Activated T-cell treated with anti-CD3 and anti-CD28 coated beads for 4 hours (primary cell): Measurements from ENCODE around the gene ARGLU1.
"Not testable (repeated sequence)": the region's sequence is repeated elsewhere in the genome, so short reads cannot be mapped to it uniquely, and the experiment has no call there.

Source experiments
- DNase-seq: peaks from one replicate; pipeline ENCODE4 v3.0.0-alpha.2; 2020

ARGLU1 gene, protein sequence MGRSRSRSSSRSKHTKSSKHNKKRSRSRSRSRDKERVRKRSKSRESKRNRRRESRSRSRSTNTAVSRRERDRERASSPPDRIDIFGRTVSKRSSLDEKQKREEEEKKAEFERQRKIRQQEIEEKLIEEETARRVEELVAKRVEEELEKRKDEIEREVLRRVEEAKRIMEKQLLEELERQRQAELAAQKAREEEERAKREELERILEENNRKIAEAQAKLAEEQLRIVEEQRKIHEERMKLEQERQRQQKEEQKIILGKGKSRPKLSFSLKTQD

DNA sequence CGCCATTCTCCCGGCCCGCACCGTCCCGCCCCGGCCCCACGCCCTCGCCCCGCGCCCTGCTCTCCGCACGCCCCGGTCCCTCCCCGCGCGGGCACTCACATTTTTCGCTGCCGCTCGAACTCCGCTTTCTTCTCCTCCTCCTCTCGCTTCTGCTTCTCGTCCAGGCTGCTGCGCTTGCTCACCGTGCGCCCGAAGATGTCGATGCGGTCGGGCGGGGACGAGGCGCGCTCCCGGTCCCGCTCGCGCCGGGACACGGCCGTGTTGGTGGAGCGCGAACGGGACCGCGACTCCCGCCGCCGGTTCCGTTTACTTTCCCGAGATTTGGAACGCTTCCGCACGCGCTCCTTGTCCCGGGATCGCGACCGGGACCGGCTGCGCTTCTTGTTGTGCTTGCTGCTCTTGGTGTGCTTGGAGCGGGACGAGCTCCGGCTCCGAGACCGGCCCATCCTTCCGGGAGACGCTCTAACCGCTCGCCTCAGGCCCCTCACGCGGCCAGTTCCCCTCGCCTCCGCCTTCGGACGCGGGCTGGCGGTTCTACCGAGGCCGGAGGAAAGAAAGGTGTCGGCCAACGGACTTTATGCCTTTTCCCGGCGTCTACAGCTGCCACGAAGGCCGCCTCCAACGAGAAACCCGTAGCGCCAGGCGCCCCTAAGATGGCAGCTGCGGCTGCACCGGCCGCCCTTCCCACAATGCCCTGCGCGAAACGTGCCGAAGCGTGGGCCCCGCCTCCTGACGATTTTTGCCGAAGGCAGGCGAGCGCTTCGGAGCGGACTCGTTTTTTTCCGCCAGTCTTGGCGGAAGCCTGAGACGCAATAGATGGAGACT, at the start of gene ARGLU1:
Gene ARGLU1, minus strand, starts transcription at position 664 of the 825 bp plus-strand sequence. Its CDS starts 218 bp downstream, at position 446.
- peak; percentile 97 for DNase-seq

DNA sequence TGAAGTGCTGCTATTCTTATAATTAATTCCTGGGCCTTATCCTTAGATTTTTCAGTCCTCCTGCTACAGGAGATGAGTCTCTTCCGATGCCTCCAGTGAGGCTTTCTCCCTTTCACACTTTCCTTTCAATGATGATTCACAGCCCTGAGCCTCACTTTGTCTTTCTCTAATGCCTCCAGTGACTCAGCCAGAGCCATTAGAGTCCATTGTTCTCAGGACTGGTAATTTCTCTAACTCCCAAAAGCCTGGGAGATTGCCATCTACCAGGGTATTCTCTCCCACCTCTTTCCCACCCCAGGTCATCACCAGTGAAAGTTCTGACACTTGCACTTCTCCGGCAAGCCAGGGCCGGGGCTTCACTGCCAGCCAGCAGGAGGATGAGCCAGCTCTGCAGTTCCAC, 49.6 kb upstream of the ARGLU1 start:
- no peak for DNase-seq

DNA sequence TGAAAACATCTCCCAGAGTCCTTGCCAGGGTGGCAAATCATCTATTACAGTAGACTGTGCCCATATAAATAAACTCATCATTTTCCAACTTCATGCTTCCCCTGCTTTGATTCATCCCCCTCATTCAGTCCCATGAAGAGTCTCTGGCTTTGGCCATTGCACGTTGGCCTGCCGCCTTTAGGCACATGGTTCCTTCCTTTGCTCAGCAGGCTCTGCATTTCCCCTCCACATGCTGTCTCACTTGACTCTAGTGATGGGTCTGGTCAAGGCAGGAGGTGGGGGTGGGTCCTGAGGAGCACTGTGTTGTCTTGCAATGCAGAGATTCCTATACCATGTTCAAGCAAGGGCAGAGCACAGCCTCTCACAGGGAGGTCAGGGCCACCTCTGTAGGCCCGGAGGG, 48.8 kb upstream of the ARGLU1 start:
- no peak for DNase-seq

DNA sequence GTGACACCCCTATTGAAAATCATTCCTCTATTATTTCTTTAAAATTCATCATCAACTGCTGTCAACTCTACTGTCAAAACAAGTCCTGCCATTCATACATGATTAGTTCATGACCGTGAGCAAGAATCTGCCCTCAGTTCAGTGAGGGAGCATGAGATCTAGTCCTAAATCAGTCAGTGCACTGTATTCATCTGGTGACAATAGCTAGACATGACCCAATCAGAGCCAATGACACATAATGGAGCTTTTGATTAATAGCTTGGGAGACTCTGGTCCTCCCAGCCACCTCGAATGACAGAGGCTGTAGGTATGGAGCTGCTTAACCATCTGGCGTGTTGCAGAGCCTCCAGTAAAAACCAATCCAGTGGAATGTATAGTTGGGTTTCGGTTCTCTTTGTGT, 46.9 kb upstream of the ARGLU1 start:
- no peak for DNase-seq

DNA sequence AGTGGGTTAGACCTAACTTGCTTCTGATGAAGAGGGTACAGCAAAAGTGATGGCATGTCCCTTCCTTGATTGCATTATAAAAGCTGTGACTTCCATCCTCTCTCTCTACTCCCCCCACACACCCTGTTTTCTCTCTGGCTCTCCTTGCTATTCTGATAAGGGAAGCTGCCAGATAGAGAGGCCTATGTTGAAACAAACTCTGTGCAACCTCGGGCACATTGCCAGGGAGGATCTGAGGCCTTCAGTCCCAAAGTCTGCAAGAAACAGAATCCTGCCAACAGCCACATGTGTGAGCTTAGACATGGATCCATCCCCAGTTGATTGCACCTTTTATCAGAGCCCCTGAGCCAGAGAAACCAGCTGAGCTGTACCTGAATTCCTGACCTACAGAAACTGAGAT, 44.8 kb upstream of the ARGLU1 start:
- DNase-seq = no peak

DNA sequence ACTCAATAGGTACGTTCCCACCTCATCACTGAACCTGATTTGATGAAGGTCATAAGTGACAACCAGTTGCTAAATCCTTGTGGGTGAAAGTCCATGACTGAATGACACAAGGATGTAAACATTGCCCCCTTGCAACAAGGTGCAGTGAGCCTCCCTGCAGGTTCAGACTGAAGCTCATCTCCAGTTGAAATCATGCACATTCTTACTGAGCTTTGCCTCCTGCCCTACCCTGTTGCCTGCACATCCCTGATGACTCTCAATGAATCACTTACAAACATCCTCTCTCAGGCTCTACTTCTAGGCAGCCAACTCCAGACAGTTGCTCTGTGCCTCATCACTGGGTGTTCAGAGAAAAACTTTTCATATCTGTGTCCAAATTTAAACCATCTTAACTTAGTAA, 42.5 kb upstream of the ARGLU1 start:
- no peak for DNase-seq

DNA sequence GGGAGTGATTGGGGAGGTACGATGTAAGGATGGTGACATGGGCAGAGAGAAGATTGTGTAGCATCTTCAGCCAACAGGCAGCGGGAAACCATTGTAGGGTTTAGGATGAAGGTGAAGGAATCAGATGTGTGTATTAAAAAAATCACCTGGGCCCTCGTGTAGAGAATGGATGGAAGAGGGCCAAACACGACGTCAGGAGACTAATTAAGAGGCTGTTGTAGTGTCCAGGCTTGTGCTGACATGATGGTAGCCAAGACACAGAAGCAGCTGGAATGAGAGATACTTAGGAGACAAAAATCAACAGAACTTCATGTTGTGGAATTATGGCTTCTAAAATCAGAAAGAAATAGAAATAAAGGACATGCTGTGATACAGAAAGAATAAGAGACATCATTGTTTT, 41.2 kb upstream of the ARGLU1 start:
- DNase-seq = no peak

DNA sequence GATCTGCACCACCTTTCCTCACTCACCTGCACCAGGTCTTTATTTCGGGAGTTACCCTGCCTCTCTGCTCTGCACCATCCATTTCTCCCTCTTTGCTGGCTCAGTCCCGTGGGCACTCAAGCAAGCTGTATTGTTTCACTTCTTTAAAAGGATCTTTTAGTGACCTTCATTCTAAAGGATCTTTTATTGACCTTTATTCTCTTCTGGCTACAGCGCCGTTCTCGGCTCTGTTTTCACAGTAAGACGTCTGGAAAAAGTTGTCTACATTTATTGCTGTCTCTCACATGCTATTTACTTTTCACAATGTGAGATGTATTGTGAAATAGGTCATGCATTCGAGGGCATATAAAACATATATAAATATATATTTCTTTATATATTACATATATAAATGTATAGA, 35.6 kb upstream of the ARGLU1 start:
- no peak for DNase-seq

DNA sequence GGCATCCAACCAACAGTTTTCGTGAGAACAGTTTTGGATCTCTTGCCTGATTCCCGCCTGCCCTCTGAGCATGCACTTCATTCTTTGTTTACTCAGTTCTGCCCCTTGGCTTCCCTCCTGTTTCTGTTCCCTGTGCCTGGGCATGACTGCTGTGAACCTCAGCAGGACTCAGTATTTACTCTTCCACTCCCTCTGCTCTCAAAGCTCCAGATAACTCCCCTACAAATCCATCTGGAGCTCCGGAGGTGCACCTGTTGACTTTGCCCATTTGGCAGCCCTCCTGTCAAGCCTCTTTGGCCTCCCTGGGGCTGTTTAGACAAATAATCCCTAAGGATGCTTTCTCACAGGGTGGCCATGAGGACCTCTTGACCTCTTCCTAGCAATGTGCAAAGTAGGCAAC, 34.2 kb upstream of the ARGLU1 start:
- DNase-seq = no peak

DNA sequence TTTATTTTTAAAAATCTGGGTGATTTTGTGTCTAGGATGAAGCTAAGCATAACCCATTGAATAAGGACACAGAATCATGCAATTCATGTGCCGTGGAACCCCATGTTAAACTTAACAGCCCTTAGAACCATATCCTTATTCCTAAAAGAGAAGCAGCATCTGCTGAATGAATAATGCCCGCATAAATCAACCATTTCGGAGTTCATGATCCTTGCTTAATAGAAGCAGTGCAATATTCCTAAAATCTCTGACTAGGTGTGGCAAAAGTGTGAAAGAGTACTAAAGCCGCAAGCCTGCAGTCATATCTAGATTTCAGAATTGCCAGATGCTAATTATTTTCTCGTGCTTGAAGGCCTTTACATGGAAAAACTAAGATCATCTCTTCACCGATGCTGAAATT, 33.6 kb upstream of the ARGLU1 start:
- no peak for DNase-seq

DNA sequence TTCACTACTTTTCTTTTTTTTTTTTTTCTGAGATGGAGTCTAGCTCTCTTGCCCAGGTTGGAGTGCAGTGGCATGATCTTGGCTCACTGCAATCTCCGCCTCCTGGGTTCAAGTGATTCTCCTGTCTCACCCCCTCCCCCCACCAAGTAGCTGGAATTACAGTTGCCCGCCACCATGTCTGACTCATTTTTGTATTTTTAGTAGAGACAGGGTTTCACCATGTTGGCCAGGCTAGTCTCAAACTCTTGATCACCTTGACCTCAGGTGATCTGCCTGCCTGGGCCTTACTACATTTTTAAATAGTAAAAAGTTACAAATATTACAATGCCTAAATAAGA, 32.8 kb upstream of the ARGLU1 start:
- not testable (repeated sequence) for DNase-seq

DNA sequence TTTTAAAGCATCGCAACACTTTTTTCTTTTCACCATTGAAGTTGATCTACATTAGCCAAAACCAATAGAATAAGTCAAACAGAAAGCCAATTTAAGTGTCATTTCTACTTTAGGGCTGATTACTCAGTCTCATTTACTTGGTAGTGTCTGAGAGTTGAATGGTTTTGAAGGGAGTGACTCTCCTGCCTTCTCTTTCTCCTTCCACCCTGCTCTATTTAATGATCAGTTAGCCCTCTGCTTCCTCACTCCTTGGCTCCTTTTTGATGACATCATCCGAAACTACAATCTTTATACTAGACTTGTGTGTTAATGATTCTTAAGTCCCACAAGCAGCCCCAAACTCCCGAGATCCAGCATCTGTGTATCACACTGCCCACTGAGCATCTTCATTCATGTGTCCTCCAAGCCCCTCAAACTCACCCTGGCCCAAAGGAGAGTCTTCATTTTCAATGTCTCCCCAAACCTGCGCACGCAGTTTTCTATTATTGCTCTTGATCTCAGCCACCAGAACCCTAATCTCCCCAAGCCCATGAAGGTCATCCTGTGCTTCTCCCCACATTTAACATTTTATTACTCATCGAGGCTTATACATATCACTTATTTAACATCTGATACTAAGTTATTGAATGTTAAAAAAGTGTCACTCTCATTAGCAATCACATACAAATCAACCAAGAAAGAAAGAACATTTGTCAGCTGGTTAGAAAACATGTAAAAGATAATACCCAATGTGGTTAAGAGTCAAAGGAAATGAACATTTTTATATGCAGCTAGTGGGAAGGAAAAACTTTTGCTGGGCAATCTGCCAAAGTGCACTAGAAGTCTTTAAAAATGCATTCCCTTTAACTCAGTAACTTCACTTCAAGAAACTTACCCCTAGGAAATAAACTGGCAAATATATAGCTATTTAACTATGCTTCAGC, 32.2 kb upstream of the ARGLU1 start:
- no peak for DNase-seq

DNA sequence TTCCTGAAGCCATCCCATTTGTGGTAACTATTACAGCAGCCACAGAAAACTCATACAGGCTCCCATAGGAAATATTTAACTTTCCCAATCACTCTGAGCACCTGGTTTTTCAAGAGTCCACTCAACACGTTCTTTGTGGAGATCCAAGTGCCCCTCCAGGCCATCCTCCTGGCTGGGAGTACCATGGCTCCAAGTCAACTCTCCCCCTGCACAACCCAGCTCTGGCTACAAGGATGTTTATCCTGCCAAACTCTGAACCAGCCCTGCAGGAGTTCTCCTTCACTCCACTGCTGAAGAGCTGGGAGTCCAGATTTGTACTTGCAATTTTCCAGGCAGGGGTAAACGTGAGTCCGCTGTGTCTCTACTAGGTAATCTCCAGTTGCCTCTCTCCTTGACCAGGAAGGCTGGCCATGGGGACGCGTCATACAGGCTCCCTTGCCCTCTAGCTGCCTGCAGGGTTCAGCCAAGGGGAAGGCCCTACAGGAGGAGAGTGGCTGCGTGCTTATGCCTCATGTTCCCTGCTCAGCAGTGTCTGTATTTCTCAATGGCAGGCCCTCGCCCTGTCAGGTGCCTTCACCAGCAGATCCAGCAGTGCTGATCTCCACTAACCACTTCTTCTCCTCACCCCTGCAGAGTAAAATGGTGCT, 29.9 kb upstream of the ARGLU1 start:
- DNase-seq = no peak

DNA sequence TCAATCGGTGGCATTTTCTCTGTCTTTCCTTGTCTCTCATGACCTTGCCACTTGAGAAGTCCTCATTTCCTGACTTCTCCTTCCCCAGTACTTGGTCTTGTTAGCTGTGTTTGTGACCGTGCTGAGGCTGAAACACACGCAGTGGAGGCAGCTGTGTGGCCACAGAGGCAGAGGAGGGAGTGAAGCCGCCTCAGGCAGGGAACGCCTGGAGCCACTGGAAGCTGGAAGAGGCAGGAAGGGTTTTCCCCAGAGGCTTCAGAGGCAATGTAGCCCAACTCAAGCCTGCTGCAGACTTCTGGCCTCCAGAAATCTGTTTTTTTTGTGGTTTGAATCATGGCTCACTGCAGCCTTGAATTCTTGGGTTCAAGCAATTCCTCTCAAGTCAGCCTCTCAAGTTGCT, 29.2 kb upstream of the ARGLU1 start:
- DNase-seq = no peak

DNA sequence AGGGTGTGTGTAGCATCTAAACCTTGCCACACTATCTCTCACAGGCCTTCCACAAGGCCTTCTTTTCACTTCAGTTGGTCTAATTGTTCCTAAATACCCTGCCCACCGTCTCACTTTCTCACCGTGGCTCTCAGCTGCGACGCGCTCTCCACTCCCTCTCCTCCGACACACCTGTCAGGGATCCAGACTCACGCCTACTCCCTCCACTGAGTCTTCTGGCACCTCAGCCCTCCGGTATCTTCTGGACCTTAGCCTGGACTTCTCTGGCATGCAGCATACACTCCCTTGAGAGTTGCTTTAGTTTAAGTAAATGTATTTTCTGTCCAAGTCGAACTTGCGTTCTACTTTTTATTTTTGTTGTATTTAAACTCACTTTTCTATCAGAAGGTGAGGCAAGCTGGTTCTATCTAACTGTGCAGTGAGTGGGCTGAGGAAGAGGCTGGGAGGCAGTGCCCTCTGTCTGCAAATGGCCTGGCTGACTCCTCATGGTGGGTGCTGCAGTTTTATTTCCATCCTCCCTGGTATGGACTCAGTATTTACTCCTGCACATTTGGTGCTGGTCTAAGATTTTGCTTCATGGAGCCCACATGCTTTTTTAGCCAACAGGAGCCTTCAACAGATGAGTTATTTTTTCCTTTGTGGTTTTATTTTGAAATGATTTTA, 28.5 kb upstream of the ARGLU1 start:
- no peak for DNase-seq

DNA sequence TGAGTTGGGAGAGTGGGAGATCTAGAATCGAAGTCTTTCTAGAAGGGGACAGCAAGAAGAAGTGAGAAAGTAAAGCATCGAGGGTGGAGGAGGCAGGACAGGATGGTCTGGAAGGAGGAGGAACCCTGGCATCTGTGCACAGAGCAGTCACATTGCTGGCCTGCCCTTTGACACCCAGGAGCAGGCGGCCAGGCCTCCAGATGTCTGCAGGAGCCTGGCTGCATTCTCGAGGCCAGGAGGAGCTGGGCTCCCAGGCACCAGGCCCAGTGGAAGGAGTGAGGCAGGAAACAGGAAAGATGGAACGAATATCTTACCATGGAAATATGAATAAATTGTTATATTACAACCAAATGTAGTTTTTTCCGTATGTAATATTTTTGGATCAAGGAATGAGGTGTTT, 27.7 kb upstream of the ARGLU1 start:
- no peak for DNase-seq

DNA sequence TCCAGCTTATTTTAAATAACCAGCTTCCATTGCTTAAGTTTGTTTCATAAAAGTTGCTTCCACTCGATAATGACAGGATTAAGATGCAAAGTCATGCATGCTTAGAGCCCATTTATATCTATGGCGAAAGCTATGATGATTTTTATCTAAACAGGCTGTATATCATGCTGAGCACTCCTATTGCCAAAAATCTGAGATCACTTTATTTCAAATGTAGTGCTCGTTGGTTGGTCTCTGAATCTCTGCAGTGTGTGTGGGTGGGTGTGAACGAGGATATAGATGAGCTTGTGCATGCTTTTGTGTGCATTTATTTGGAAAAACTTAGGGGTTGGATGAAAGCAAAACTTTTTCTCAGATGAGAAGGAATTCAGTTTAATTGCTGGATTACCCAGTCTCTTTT, 27.0 kb upstream of the ARGLU1 start:
- no peak for DNase-seq

DNA sequence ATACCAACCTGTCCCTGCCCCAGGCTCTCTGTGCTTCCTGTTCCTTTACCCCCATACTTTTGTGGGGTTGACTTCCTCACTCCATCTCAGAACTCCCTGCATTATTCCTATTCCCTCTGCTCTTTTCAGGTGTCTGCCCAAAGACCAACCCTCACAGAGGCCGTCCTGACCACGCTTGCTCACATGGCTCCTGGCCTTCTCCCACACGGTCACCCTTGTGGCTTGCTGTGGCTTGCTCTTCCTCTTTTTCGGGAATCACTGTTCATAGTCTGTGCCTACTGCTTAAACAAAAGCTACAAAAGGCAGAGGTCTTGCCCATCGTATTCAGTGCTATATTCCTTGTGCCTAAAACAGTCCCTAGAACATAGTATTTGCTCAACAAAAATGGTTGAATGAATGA, 25.2 kb upstream of the ARGLU1 start:
- DNase-seq = no peak

DNA sequence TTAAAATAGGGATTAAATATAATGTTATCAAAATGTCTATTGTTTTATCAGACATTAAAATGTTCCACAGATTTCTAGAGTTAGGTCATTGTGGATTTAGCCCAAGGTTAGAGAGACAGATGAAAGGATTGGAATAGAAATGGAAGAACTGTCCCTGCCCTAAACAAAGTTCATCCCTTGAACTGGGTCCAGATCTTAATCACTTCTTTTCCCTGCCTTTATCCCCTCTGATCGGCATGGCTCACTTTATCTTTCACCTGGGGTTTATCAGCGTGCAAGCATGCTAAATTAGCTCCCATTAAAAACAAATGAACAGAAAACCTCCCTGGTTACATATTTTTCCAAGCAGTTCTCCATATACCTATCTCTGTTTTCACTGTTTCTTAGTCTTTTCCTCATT, 23.4 kb upstream of the ARGLU1 start:
- no peak for DNase-seq

DNA sequence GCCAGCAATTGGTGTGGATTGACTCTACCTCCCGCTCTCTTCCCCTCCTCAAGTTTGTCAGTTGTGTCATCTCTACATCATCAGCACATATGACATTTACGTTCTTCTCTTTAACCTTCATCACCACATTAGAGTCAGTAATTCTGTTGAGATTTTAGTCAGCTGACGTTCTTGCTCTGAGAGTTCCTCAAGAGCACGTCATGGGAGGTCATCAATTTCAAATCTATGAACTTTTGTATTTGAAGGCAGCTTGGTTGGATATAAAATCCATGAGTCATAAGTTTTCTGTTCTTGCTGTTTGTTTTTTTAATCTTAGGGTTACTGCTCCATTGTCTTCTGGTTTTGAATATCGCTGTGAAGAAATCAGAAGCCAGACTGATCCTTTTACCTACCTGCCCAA, 21.8 kb upstream of the ARGLU1 start:
- no peak for DNase-seq

DNA sequence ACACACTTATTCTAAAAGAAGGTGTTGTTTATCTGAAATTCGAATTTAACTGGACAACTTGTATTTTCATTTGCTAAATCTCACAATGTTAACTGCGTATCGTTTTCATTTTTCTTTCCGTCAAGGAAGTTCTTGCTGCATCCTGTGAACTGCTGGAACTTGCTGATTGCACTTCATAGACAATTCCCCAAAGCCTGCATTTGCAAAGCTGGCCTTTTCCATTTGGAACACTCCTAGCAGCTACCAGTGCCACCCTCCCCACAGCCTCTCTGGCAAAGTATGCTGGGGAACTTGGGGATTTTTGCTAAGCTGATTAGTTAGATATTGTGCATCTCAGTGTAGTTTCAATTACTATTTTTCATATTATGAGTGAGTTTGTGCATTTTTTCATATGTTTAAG, 20.4 kb upstream of the ARGLU1 start:
- no peak for DNase-seq

DNA sequence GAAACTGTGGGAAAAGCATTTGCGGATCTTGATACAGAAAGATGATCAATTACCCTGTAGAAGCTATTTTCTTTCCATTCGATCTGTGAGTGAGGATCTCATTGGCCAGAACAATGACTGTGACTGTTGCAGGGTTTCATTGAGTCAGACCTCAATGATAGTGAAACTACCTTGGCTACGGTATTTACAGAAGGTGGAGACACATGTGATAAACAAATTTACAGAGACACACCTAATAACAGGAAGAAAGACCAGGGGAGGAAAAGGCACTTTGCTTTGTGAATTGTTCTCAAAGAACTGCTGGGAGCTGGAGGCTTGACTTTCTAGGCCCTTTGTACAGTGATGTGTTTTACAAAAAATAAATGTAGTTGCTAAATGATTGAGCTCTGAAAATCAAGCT, 19.9 kb upstream of the ARGLU1 start:
- DNase-seq = no peak
